K562 (cell line): Measurements from ENCODE around the gene SLC25A33. TPM values are rescaled to one million over a fixed set of nuclear protein-coding genes. Genes with fewer than 3 reads are reported as not detected.
A peak's percentile ranks its signal among the peaks of the same experiment; 100 is the strongest.

Experiments used
- ATAC-seq: fragments of 200-7000 bp; cut with Tn5 transposase; 3 replicates; pipeline ENCODE4 v1.9.1; 2020; ENCODE audit warnings: moderate library complexity
- BruUV-seq: library from RNA; stranded (reverse); fragments of 400-500 nt; replicated peaks from 2 replicates; lab custom pipeline; 2021; lab: Mats Ljungman, UMichigan
- CTCF ChIA-PET: fragments of 300-600 bp; formaldehyde crosslinking; extraction: SDS; loops from one replicate; lab custom pipeline; 2021; ENCODE audit warnings: low intra/inter-chr PET ratio; lab: Yijun Ruan, JAX
- POLR2A ChIA-PET: fragments of 300-600, 350-650 bp; sonication (Branson Sonifier 250); formaldehyde crosslinking; extraction: SDS; loops from one replicate; lab custom pipeline; 2021; ENCODE audit warnings: antibody characterized with exemption, inconsistent platforms; lab: Yijun Ruan, JAX
- DNase-seq, 4 experiments: peaks; one replicate each; pipeline versions ENCODE4 v3.0.0 to v3.0.0-alpha.2; 2011 to 2018; ENCODE audit warnings: low spot score in 3 of 4, mixed read lengths in 3 of 4; ENCODE audit errors: extremely low read depth in 1 of 4
- FAIRE-seq: peaks from 2 replicates; lab custom pipeline; 2011; peaks lifted over from hg19 to GRCh38; lab: Jason Lieb, UNC
- H2AFZ ChIP-seq: 2 replicates; pipeline ENCODE4 v1.6.0; 2011; ENCODE audit warnings: low read depth, low read length, control low read depth, inconsistent platforms
- H3K27ac ChIP-seq: fragments of 200-600 bp; 3 replicates; pipeline ENCODE4 v1.8.0; 2011; ENCODE audit warnings: low read depth, mild to moderate bottlenecking, control low read depth, inconsistent platforms, low read length, moderate library complexity, mixed read lengths; ENCODE audit errors: extremely low read depth
- H3K27me3 ChIP-seq, 2 experiments: fragments of 300-600 bp in 1 of 2; 2 replicates in 1 of 2; 3 replicates in 1 of 2; pipeline versions ENCODE4 v1.6.0 to v1.8.0; 2011; ENCODE audit warnings: inconsistent platforms in 2 of 2, low read length in 2 of 2, mild to moderate bottlenecking in 1 of 2, mixed read lengths in 1 of 2, moderate library complexity in 1 of 2; ENCODE audit not compliant: control insufficient read depth in 2 of 2, insufficient read depth in 2 of 2
- H3K36me3 ChIP-seq: fragments of 300-600 bp; 3 replicates; pipeline ENCODE4 v1.8.0; 2011; ENCODE audit warnings: mild to moderate bottlenecking, low read length, inconsistent platforms; ENCODE audit not compliant: control insufficient read depth, insufficient read depth
- H3K4me1 ChIP-seq, 2 experiments: fragments of 200-600 bp in 1 of 2; replicated peaks in 1 of 2; 2 replicates in 1 of 2; 3 replicates in 1 of 2; pipeline versions ENCODE4 v1.5.1 to v1.8.0; 2011; ENCODE audit warnings: inconsistent platforms in 2 of 2, low read length in 2 of 2, mild to moderate bottlenecking in 1 of 2, mixed read lengths in 1 of 2, moderate library complexity in 1 of 2; ENCODE audit not compliant: control insufficient read depth in 2 of 2, insufficient read depth in 2 of 2
- H3K4me2 ChIP-seq: 2 replicates; pipeline ENCODE4 v1.6.1; 2011; ENCODE audit warnings: low read length, control low read depth, inconsistent platforms, mixed read lengths; ENCODE audit not compliant: insufficient read depth
- H3K4me3 ChIP-seq: fragments of 200-600 bp; sonication (generic), shearing (Covaris generic); 2 replicates; pipeline ENCODE4 v1.5.1; 2016; ENCODE audit warnings: control low read depth, inconsistent platforms
- H3K79me2 ChIP-seq: fragments of 200-600 bp; 3 replicates; pipeline ENCODE4 v1.8.0; 2011; ENCODE audit warnings: low read length, inconsistent platforms; ENCODE audit not compliant: control insufficient read depth, insufficient read depth
- H3K9ac ChIP-seq, 2 experiments: 2 replicates each; pipeline versions ENCODE4 v1.6.0 to v1.6.1; 2011; ENCODE audit warnings: low read depth in 2 of 2, low read length in 2 of 2, control low read depth in 1 of 2, inconsistent platforms in 1 of 2, mild to moderate bottlenecking in 1 of 2, mixed read lengths in 1 of 2; ENCODE audit not compliant: insufficient read depth in 1 of 2
- H3K9me1 ChIP-seq: one replicate; pipeline ENCODE4 v1.6.0; 2011; ENCODE audit warnings: inconsistent platforms, mild to moderate bottlenecking, low read length, moderate library complexity; ENCODE audit not compliant: control insufficient read depth, insufficient read depth
- H3K9me3 ChIP-seq: replicated peaks from 2 replicates; pipeline ENCODE4 v1.5.1; 2011; ENCODE audit warnings: low read depth, low read length, inconsistent platforms; ENCODE audit not compliant: control insufficient read depth, insufficient read depth
- H4K20me1 ChIP-seq: replicated peaks from 2 replicates; pipeline ENCODE4 v1.6.1; 2011; ENCODE audit warnings: low read length, inconsistent platforms, mixed read lengths; ENCODE audit not compliant: control insufficient read depth, insufficient read depth
- E2F6 ChIP-seq, 2 experiments: IDR thresholded peaks; 2 replicates each; pipeline ENCODE4 v1.6.1; 2011; ENCODE audit warnings: borderline replicate concordance in 1 of 2, control low read depth in 1 of 2, low read depth in 1 of 2, low read length in 1 of 2, mild to moderate bottlenecking in 1 of 2, mixed read lengths in 1 of 2, moderate library complexity in 1 of 2; ENCODE audit not compliant: insufficient read depth in 1 of 2, insufficient read length in 1 of 2, poor library complexity in 1 of 2, severe bottlenecking in 1 of 2; ENCODE audit errors: extremely low read depth in 1 of 2
- MBD2 ChIP-seq: sonication (generic); IDR thresholded peaks from 2 replicates; pipeline ENCODE4 v1.6.1; 2016; ENCODE audit warnings: low read depth, borderline replicate concordance
- MLLT1 ChIP-seq, 2 experiments: fragments of 450-650 bp; IDR thresholded peaks; 2 replicates each; pipeline ENCODE4 v1.6.1; 2016
- NCOR1 ChIP-seq: fragments of 450-650 bp; IDR thresholded peaks from 2 replicates; pipeline ENCODE4 v1.6.1; 2016; ENCODE audit warnings: mild to moderate bottlenecking, moderate library complexity
- PHB ChIP-seq: fragments of 250-450 bp; sonication (Bioruptor Pico); IDR thresholded peaks from 2 replicates; pipeline ENCODE4 v1.5.0; 2021
- PHF20 ChIP-seq: fragments of 450-650 bp; IDR thresholded peaks from 2 replicates; pipeline ENCODE4 v1.6.1; 2018; ENCODE audit not compliant: partially characterized antibody
- PTTG1 ChIP-seq: fragments of 450-650 bp; IDR thresholded peaks from 2 replicates; pipeline ENCODE4 v1.6.1; 2016; ENCODE audit warnings: low read depth, mild to moderate bottlenecking, missing genetic modification characterization, missing compliant biosample characterization
- SIN3B ChIP-seq: fragments of 450-650 bp; IDR thresholded peaks from 2 replicates; pipeline ENCODE4 v1.6.1; 2017; ENCODE audit warnings: low read depth, mild to moderate bottlenecking, moderate library complexity
- SMAD2 ChIP-seq: fragments of 150-350 bp; IDR thresholded peaks from 2 replicates; pipeline ENCODE4 v1.6.1; 2014; ENCODE audit warnings: low read depth, mild to moderate bottlenecking, low read length
- SNRNP70 ChIP-seq: fragments of 200-400 bp; formaldehyde crosslinking; optimal IDR thresholded peaks from 2 replicates; pipeline ENCODE3; 2017; ENCODE audit warnings: low read depth, low read length
- TBL1XR1 ChIP-seq, 2 experiments: IDR thresholded peaks; 2 replicates each; pipeline ENCODE4 v1.6.1; 2012; ENCODE audit warnings: improper control_type of control experiment in 2 of 2, low read length in 2 of 2, mild to moderate bottlenecking in 1 of 2
- TRIM28 ChIP-seq: fragments of 450-650 bp; IDR thresholded peaks from 2 replicates; pipeline ENCODE4 v1.6.1; 2017
- ZFP36 ChIP-seq: fragments of 150-350 bp; IDR thresholded peaks from 2 replicates; pipeline ENCODE4 v1.6.1; 2018; ENCODE audit warnings: low read length, low read depth; ENCODE audit not compliant: partially characterized antibody
- ZNF436 ChIP-seq: fragments of 250-450, 450-650 bp; sonication (Bioruptor Pico); formaldehyde crosslinking; IDR thresholded peaks from 2 replicates; pipeline ENCODE4 v1.7.0; 2020; ENCODE audit warnings: mild to moderate bottlenecking
- WGBS: fragments of 100-300 bp; shearing (Covaris generic); methylation state at CpG from one replicate; pipeline ENCODE4 v1.1.6; 2016; ENCODE audit warnings: low coverage, mixed read lengths; ENCODE audit not compliant: insufficient coverage; ENCODE audit errors: missing lambda C conversion rate; 5-methylcytosine and 5-hydroxymethylcytosine counted together
- in situ Hi-C: fragments of 300-500 bp; cut with MboI; formaldehyde crosslinking; loops from 4 replicates; pipeline ENCODE4 v1.15.0; 2018; ENCODE audit warnings: inconsistent platforms, mixed read lengths
- intact Hi-C: fragments of 100-400 bp; cut with micrococcal nuclease; formaldehyde crosslinking; loops from 2 replicates; pipeline ENCODE4 v1.14.2; 2022
- polyA plus RNA-seq, 8 experiments: library from polyadenylated mRNA; depleted of rRNA in 4 of 8; stranded (reverse) in 5 of 8; unstranded in 3 of 8; fragments of >200 nt; fragmentation: Nextera tagmentation in 2 of 8; fragmentation: Illumina TruSeq in 1 of 8; extraction: Ambion mirVana in 2 of 8; extraction: Trizol in 1 of 8; gene quantifications; 2 replicates each; pipeline versions ENCODE4 v1.2.1 to v1.2.3, GENCODE V29; 2011 to 2014; ENCODE audit warnings: inconsistent platforms in 1 of 8, missing spikeins in 1 of 8
- total RNA-seq, 7 experiments: library from RNA; depleted of rRNA in 6 of 7; stranded (reverse); fragments of >200 nt in 6 of 7; fragmentation: Illumina TruSeq in 2 of 7; extraction: Trizol in 2 of 7; gene quantifications; 2 replicates each; pipeline versions ENCODE4 v1.2.1 to v1.2.3, GENCODE V29; 2011 to 2021; ENCODE audit warnings: low replicate concordance in 1 of 7
- TF ChIP-seq, protein P1 (sequence below): fragments of 450-650 bp; IDR thresholded peaks from 2 replicates; pipeline ENCODE4 v1.6.1; 2016
- TF ChIP-seq, protein P2 (sequence below): sonication (generic); formaldehyde crosslinking; IDR thresholded peaks from 2 replicates; pipeline ENCODE4 v1.8.0; 2022; ENCODE audit warnings: mild to moderate bottlenecking, missing genetic modification reagents

Gene SLC25A33
- total and polyA plus RNA-seq, 9 of the 15 experiments (the other 6 are each of a cell fraction or from before 2014, with no cell fraction given) = 3.2 to 23.5 (median 17.5) TPM

DNA sequence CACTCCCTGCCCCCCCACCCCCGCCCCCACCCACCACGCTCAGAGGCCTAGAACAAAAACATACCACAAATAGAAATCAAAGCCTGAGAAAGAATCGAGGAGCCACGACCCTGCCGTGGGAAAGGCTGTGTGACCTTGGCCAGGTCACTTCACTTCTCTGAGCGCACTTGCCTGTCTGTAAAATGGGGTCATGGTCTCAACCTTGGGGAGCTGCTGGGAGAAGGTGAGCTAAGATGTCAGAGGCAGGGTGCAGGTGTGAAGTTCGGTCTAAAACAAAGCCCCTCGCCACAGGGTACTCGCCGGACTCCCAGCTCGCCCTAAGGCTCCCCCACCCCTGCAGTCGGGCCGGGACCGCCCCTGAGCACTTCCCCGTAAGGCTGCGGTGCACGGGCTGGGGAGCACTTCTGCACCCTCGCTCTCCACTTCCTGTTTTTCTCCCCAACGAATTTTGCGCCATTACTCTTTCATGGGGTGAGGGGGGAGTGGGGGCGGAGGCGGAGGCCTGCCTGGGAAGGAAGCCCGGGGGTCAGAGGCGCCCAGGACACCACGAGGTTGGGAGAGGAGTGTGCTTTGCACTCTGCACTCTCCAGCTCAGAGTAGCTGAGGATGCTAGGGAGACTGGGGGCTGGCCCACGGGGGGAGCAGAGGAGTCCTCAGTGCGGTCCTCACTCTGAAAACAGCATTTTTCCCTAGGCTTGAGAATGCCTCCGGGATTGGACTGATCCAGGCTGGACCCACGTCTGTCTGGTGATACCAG, 90.4 kb downstream of the SLC25A33 start:
- in situ Hi-C loops (loop anchor here (5.0 kb wide), 1 partner anchor 238 kb away; no protein-coding TSS in a partner anchor), intact Hi-C loops (loop anchor here (5.0 kb wide), 1 partner anchor 58 kb away; no protein-coding TSS in a partner anchor)
- DNase-seq (peak in 1 of 4 experiments; percentile 38), ATAC-seq (peak; percentile 14), FAIRE-seq (no peak)
- no peaks in the 10 kb centered on the region for H3K9me1 ChIP-seq
- no peaks in the 10 kb centered on the region for H3K36me3 ChIP-seq
- no peaks in the 10 kb centered on the region for H3K79me2 ChIP-seq
- peak overlapping the region; percentile 42; the same call in 1 of the 2 replicates for H3K4me2 ChIP-seq
- no peak overlapping the region for H3K4me3 ChIP-seq
- ChIA-PET POLR2A (interaction anchor here (0.6 kb wide), 2 partner anchors 127 to 243 kb away, joined by 3 read pairs; no protein-coding TSS in a partner anchor), CTCF (interaction anchor here (0.6 to 3.6 kb wide), 2 partner anchors 36 to 238 kb away, joined by 3 to 59 read pairs; no protein-coding TSS in a partner anchor)
- 27% methylated on average over 27 of the region's 29 CpGs for WGBS
- peaks cover 17 to 38% of the 10 kb centered on the region in 2 experiments; a peak in 4 of 5 replicates for H3K4me1 ChIP-seq
- H3K27ac ChIP-seq = no peak overlapping the region; the same call in 2 of the 3 replicates
- BruUV-seq = no TSS peak
- H2AFZ ChIP-seq = peak overlapping the region; percentile 73
- H4K20me1 ChIP-seq = no peaks in the 10 kb centered on the region
- peak overlapping the region in 1 of 2 experiments; percentile 80; a peak in 2 of 4 replicates for H3K9ac ChIP-seq
- no peaks in the 10 kb centered on the region for H3K9me3 ChIP-seq
- no peaks in the 10 kb centered on the region; a peak in 1 of 5 replicates for H3K27me3 ChIP-seq
- no peak for TF ChIP-seq PTTG1 (tag)
- TF ChIP-seq ZFP36 = peak; percentile 88
- no peak for TF ChIP-seq SIN3B
- TF ChIP-seq SMAD2 = no peak
- TF ChIP-seq MBD2 = peak; percentile 50; the same call in 1 of the 2 replicates
- TF ChIP-seq ZNF436 (CRISPR knock-in tag) = no peak
- TF ChIP-seq PHB (CRISPR knock-in tag) = no peak
- no peak for TF ChIP-seq TBL1XR1 (IDR thresholded peaks at IDR 0.05; ENCODE audit: low read length in 2 of 2)
- TF ChIP-seq, protein P1, sequence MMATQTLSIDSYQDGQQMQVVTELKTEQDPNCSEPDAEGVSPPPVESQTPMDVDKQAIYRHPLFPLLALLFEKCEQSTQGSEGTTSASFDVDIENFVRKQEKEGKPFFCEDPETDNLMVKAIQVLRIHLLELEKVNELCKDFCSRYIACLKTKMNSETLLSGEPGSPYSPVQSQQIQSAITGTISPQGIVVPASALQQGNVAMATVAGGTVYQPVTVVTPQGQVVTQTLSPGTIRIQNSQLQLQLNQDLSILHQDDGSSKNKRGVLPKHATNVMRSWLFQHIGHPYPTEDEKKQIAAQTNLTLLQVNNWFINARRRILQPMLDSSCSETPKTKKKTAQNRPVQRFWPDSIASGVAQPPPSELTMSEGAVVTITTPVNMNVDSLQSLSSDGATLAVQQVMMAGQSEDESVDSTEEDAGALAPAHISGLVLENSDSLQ = peak; percentile 11; the same call in 1 of the 2 replicates
- TF ChIP-seq, protein P2, sequence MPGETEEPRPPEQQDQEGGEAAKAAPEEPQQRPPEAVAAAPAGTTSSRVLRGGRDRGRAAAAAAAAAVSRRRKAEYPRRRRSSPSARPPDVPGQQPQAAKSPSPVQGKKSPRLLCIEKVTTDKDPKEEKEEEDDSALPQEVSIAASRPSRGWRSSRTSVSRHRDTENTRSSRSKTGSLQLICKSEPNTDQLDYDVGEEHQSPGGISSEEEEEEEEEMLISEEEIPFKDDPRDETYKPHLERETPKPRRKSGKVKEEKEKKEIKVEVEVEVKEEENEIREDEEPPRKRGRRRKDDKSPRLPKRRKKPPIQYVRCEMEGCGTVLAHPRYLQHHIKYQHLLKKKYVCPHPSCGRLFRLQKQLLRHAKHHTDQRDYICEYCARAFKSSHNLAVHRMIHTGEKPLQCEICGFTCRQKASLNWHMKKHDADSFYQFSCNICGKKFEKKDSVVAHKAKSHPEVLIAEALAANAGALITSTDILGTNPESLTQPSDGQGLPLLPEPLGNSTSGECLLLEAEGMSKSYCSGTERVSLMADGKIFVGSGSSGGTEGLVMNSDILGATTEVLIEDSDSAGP (CRISPR knock-in tag) = no peak
- no peak for TF ChIP-seq NCOR1
- peak; percentile 72 for TF ChIP-seq PHF20
- peak in 1 of 2 experiments; percentile 13 for TF ChIP-seq E2F6 (IDR thresholded peaks at IDR 0.05; ENCODE audit: borderline replicate concordance in 1 of 2, extremely low read depth in 1 of 2, insufficient read depth in 1 of 2, insufficient read length in 1 of 2, low read depth in 1 of 2, low read length in 1 of 2, poor library complexity in 1 of 2, severe bottlenecking in 1 of 2)
- TF ChIP-seq TRIM28 = no peak
- no peak for TF ChIP-seq MLLT1 (IDR thresholded peaks at IDR 0.05)
- no peak for TF ChIP-seq SNRNP70
